Neural cell (in vitro differentiated cells): ENCODE measurements around the gene CDK11B.
"Not testable (repeated sequence)": the region's sequence is repeated elsewhere in the genome, so short reads cannot be mapped to it uniquely, and the experiment has no call there.

Source experiments
- EZH2 ChIP-seq: fragments of 200-600, 300-800 bp; shearing (Covaris generic), sonication (generic); IDR thresholded peaks from 2 replicates; pipeline ENCODE4 v1.6.1; 2014; ENCODE audit warnings: antibody characterized with exemption, low read length, borderline replicate concordance, mild to moderate bottlenecking; ENCODE audit not compliant: insufficient read depth, poor library complexity, severe bottlenecking
- POLR2AphosphoS5 ChIP-seq: IDR thresholded peaks from 2 replicates; pipeline ENCODE4 v1.6.1; 2012
- RAD21 ChIP-seq: fragments of 450-650 bp; conservative IDR thresholded peaks from 2 replicates; pipeline ENCODE4 v1.6.1; 2014; ENCODE audit warnings: antibody characterized with exemption, mild to moderate bottlenecking, moderate library complexity
- SMC3 ChIP-seq: fragments of 450-650 bp; conservative IDR thresholded peaks from 2 replicates; pipeline ENCODE4 v1.6.1; 2014; ENCODE audit warnings: antibody characterized with exemption, mild to moderate bottlenecking, moderate library complexity; ENCODE audit not compliant: poor library complexity

- TF ChIP-seq RAD21, SMC3, POLR2AphosphoS5, EZH2: not testable (repeated sequence)
These were observed 16.0 kb upstream of the CDK11B start for GRCh38 chr1:1674806-1675205.
